Aorta (tissue), 5 donors: ENCODE data around the gene PRR12. TPM values are rescaled to one million over a fixed set of nuclear protein-coding genes. Genes with fewer than 3 reads are reported as not detected.

ENCODE experiments used
- ATAC-seq: fragments of 200-7000 bp; cut with Tn5 transposase; one replicate; pipeline ENCODE4 v1.9.1; 2022; ENCODE audit warnings: moderate library complexity; ENCODE audit not compliant: low FRiP score
- DNase-seq, 2 donors: peaks; one replicate each; pipeline ENCODE4 v3.0.0-alpha.2; 2020
- H3K27ac ChIP-seq, 2 donors: one replicate each; pipeline ENCODE4 v1.5.1; 2013; ENCODE audit warnings: low read length in 2 of 2, mild to moderate bottlenecking in 2 of 2, moderate library complexity in 2 of 2, control low read depth in 1 of 2, inconsistent platforms in 1 of 2, low read depth in 1 of 2
- H3K27me3 ChIP-seq, 2 donors: one replicate each; pipeline ENCODE4 v1.6.1; 2013; ENCODE audit warnings: control low read depth in 1 of 2, low read length in 1 of 2, mild to moderate bottlenecking in 1 of 2, moderate library complexity in 1 of 2; ENCODE audit not compliant: insufficient read depth in 2 of 2, control insufficient read depth in 1 of 2
- H3K36me3 ChIP-seq, 2 donors: one replicate each; pipeline ENCODE4 v1.6.1; 2013; ENCODE audit warnings: control low read depth in 1 of 2, low read length in 1 of 2, mild to moderate bottlenecking in 1 of 2; ENCODE audit not compliant: insufficient read depth in 2 of 2, control insufficient read depth in 1 of 2
- H3K4me1 ChIP-seq, 2 donors: one replicate each; pipeline ENCODE4 v1.6.1; 2013; ENCODE audit warnings: low read length in 2 of 2, control low read depth in 1 of 2, mild to moderate bottlenecking in 1 of 2, moderate library complexity in 1 of 2; ENCODE audit not compliant: insufficient read depth in 2 of 2, control insufficient read depth in 1 of 2
- H3K4me3 ChIP-seq, 2 donors: one replicate each; pipeline ENCODE4 v1.5.1; 2013; ENCODE audit warnings: low read length in 2 of 2, control low read depth in 1 of 2, mild to moderate bottlenecking in 1 of 2
- H3K9me3 ChIP-seq: one replicate; pipeline ENCODE4 v1.6.1; 2013; ENCODE audit warnings: mild to moderate bottlenecking, low read length; ENCODE audit not compliant: control insufficient read depth
- WGBS, 2 donors: extraction: QIAGEN DNeasy Blood & Tissue Kit; methylation state at CpG; one replicate each; pipeline ENCODE4 v1.1.7; 2013; 5-methylcytosine and 5-hydroxymethylcytosine counted together
- intact Hi-C, 2 donors: fragments of 100-400 bp; cut with DNase I; formaldehyde crosslinking; loops; one replicate each; pipeline versions ENCODE4 v1.14.2 to v1.15.0; 2022
- polyA plus RNA-seq, 2 donors: library from polyadenylated mRNA; stranded (reverse); fragments of 200-250 nt; gene quantifications; one replicate each; pipeline ENCODE4 v1.2.3, GENCODE V29; 2013
- total RNA-seq, 2 donors: library from RNA; stranded (reverse); fragmentation: NEBNext Ultra II Directional; extraction: Animal tissue kit (Norgen Biotek cat#: 25700); gene quantifications; one replicate each; pipeline ENCODE4 v1.2.1, GENCODE V29; 2021
- donor health status: healthy with polysubstance abuse.
- donor health status: Bipolar disorder and iron deficiency.
- donor health status: DM: no; HTN: no; CAD: no.
- donor health status: DM: no; HTN: no; CAD: no.
- donor health status: DM: yes; HTN: yes; CAD: no.

PRR12 gene
- total and polyA plus RNA-seq, 4 donors: 2.6 to 31.3 (median 15.1) TPM

GRCh38 chr19:49592486-49593232 is 1.7 kb downstream of the PRR12 start:
- H3K27ac ChIP-seq: peak overlapping the region in 1 of 2 donors; percentile 56
- intact Hi-C loops: loop anchor here in 1 of 2 donors (2.0 to 5.0 kb wide), 2 partner anchors 46 to 75 kb away; partner anchors contain the start of genes BCL2L12 and IRF3
- H3K4me3 ChIP-seq: peak overlapping the region in 1 of 2 donors; percentile 99
- no peaks in the 10 kb centered on the region for H3K4me1 ChIP-seq
- ATAC-seq: no peak
- no peak for DNase-seq
- no peaks in the 10 kb centered on the region for H3K27me3 ChIP-seq
- peaks cover 5 to 7% of the 10 kb centered on the region in 2 donors for H3K36me3 ChIP-seq
- no peaks in the 10 kb centered on the region for H3K9me3 ChIP-seq
- WGBS, 2 donors: 3% methylated on average over 28 of the region's 28 CpGs

DNA sequence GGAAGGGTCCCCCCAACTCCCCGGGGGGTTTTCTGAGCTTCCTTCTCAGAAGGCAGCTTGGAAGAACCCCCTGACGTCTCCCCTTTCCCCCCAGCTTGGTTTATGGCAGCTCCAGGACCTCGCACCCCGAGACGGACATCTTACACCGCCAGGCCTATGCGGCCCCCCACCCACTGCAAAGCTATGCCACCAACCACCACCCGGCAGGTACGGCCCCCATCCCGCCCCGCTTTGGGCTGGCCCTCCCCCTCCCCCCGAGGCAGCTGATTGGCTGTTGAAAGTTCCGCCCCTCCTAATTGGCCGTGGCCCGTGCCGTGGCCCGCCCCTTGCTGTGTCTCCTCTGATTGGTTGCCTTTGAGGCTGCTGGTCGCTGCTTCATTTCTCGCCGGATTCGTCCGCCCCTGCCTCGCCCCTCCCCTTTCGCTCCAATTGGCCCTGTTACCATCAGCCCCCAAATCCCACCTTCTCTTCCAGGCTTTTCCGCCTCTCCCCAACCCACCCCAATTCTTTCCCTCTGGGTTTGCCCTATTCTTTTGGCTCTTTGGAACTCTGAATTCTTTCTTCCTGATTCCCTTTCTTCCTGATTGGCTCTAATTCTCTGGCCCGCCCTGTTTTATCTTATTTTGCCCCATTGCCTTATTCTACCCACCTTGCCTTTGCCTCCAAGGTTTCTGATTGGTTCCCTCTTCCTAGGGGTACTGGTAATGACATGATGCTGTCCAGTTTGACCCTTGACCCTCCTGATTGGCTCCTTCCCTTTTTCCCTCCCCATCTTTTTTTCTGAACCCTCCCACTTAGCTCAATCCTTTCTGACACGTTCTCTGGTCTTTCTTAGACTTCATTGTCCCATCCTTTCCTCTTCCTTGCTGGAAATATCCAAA is 2.5 kb downstream of the PRR12 start:
- Histone ChIP-seq H3K27me3 (no peaks in the 10 kb centered on the region), H3K4me1 (no peaks in the 10 kb centered on the region), H3K36me3 (peaks cover 5 to 7% of the 10 kb centered on the region in 2 donors), H3K4me3 (no peak overlapping the region), H3K27ac (peak overlapping the region; percentile 20 to 65), H3K9me3 (no peaks in the 10 kb centered on the region)
- intact Hi-C loops: loop anchor here in 1 of 2 donors (2.0 to 5.0 kb wide), 2 partner anchors 45 to 74 kb away; partner anchors contain the start of genes BCL2L12 and IRF3
- DNase-seq (peak; percentile 96 to 98), ATAC-seq (peak; percentile 80)
- WGBS, 2 donors: 4 to 5% methylated on average over 27 of the region's 27 CpGs

DNA sequence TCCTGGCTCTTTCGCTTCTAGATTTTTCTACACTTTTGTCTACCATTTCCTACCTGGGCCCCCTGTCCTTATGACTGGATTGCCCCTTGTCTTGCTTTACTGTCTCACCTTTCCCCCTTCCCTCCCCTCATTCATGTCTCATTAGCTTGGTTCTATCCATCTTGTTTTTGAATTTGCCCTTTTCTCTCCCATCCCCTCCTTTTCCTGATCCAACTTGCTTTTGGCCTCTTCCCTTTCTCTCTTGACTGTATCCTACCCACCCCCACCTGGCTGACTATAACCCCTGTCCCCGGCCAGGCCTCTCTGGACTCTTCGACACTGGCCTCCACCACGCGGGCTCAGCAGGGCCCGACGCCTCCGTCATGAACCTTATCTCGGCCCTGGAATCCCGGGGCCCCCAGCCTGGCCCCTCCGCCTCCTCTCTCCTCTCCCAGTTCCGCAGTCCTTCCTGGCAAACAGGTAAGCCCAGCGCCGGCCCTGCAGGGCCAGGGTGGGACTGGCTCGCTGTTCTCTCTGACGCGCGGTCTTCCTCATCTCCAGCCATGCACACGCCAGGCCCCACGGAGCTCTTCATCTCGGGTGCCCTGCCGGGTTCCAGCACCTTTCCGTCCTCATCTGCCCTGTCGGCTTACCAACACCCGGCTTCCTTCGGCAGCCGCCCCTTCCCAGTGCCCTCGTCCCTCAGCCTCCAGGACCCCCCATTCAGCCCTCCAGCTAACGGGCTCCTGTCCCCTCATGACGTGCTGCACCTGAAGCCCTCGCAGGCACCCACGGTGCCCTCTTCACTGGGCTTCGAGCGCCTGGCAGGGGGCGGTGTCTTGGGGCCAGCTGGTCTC is 3.4 kb downstream of the PRR12 start:
- H3K9me3 ChIP-seq: no peaks in the 10 kb centered on the region
- H3K4me3 ChIP-seq: no peak overlapping the region
- no peaks in the 10 kb centered on the region for H3K27me3 ChIP-seq
- peaks cover 5 to 7% of the 10 kb centered on the region in 2 donors for H3K36me3 ChIP-seq
- no peak overlapping the region for H3K27ac ChIP-seq
- 88 to 89% methylated on average over 35 of the region's 35 CpGs for WGBS, 2 donors
- DNase-seq (no peak), ATAC-seq (no peak)
- intact Hi-C loops: loop anchor here in 1 of 2 donors (5.0 kb wide), 1 partner anchor 73 kb away; the partner anchor contains the start of genes BCL2L12 and IRF3
- no peaks in the 10 kb centered on the region for H3K4me1 ChIP-seq

GRCh38 chr19:49594993-49595818 is 4.2 kb downstream of the PRR12 start:
- DNase-seq: no peak
- no peaks in the 10 kb centered on the region for H3K9me3 ChIP-seq
- no peak overlapping the region for H3K27ac ChIP-seq
- no peaks in the 10 kb centered on the region for H3K27me3 ChIP-seq
- H3K36me3 ChIP-seq: peaks cover 9 to 11% of the 10 kb centered on the region in 2 donors
- intact Hi-C loops: loop anchor here in 1 of 2 donors (5.0 kb wide), 1 partner anchor 72 kb away; the partner anchor contains the start of genes BCL2L12 and IRF3
- no peak for ATAC-seq
- 87 to 88% methylated on average over 31 to 35 of the region's 35 CpGs for WGBS, 2 donors
- H3K4me3 ChIP-seq: no peak overlapping the region
- no peaks in the 10 kb centered on the region for H3K4me1 ChIP-seq

DNA sequence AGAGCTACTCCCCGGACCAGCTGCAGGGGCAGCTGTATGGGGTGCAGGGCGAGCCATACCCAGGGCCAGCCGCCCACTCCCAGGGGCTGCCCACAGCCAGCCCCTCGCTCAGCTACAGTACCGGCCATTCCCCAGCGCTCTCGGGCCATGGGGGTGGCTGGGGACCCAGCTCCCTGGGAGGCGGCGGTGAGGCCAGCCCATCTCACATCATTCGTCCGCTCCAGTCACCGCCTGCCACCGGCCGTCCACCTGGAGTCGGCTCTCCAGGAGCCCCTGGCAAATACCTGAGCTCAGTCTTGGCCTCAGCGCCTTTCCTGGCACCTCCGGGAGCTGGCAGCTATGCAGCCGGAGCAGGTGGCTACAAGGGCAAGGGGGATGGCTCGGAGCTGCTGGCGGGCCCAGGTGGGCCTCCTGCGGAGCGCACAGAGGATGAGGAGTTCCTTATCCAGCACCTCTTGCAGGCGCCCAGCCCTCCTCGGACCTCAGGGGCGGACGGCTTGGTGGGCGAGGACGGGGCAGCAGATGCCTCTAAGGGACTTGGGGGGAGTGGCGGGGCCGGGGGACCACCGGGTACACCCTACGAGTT is 4.9 kb downstream of the PRR12 start:
- Histone ChIP-seq H3K27ac (no peak overlapping the region), H3K4me1 (no peaks in the 10 kb centered on the region), H3K36me3 (peaks cover 9 to 11% of the 10 kb centered on the region in 2 donors), H3K27me3 (no peaks in the 10 kb centered on the region), H3K4me3 (no peak overlapping the region), H3K9me3 (no peaks in the 10 kb centered on the region)
- 90% methylated on average over 22 to 32 of the region's 32 CpGs for WGBS, 2 donors
- DNase-seq (no peak), ATAC-seq (no peak)
- intact Hi-C loops: loop anchor here in 1 of 2 donors (2.0 kb wide), 1 partner anchor 43 kb away; no protein-coding TSS in a partner anchor

DNA sequence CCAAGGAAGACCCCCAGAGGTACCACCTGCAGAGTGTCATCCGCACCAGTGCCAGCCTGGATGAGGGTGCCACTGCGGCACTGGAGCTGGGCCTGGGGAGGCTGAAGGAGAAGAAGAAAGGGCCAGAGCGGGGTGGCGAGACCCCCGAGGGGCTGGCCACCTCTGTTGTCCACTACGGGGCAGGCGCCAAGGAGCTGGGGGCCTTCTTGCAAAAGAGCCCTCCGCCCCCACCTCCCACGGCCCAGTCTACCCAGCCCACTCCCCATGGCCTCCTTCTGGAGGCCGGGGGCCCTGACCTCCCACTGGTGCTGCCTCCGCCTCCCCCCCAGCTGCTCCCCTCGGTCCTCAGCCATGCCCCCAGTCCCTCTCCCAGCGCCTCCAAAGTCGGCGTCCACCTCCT is 5.4 kb downstream of the PRR12 start:
- Histone ChIP-seq H3K4me3 (no peak overlapping the region), H3K27ac (no peak overlapping the region), H3K4me1 (no peaks in the 10 kb centered on the region), H3K27me3 (no peaks in the 10 kb centered on the region), H3K36me3 (peaks cover 9 to 11% of the 10 kb centered on the region in 2 donors), H3K9me3 (no peaks in the 10 kb centered on the region)
- no peak for DNase-seq
- intact Hi-C loops: loop anchor here in 1 of 2 donors (2.0 kb wide), 1 partner anchor 42 kb away; no protein-coding TSS in a partner anchor
- ATAC-seq: no peak
- 91% methylated on average over 13 to 15 of the region's 15 CpGs for WGBS, 2 donors

- H3K4me3 ChIP-seq: no peak overlapping the region
- H3K36me3 ChIP-seq: peaks cover 9 to 13% of the 10 kb centered on the region in 2 donors
- no peaks in the 10 kb centered on the region for H3K9me3 ChIP-seq
- DNase-seq (no peak), ATAC-seq (no peak)
- H3K4me1 ChIP-seq: no peaks in the 10 kb centered on the region
- H3K27ac ChIP-seq: no peak overlapping the region
- WGBS, 2 donors: 93 to 95% methylated on average over 65 of the region's 65 CpGs
- intact Hi-C loops: loop anchor here in 1 of 2 donors (2.0 kb wide), 1 partner anchor 42 kb away; no protein-coding TSS in a partner anchor
- no peaks in the 10 kb centered on the region for H3K27me3 ChIP-seq
Observed at GRCh38 chr19:49596954-49597702, 6.1 kb downstream of the PRR12 start.
